BLaER1 (cell line): ENCODE measurements around the gene NDUFB10.
A peak's percentile ranks its signal among the peaks of the same experiment; 100 is the strongest.

Experiments
- H3K27ac ChIP-seq: shearing (Covaris generic); formaldehyde crosslinking; 2 replicates; pipeline ENCODE4 v1.8.1; 2022
- H3K27me3 ChIP-seq: shearing (Covaris generic); formaldehyde crosslinking; 2 replicates; pipeline ENCODE4 v1.8.1; 2022
- H3K36me3 ChIP-seq: shearing (Covaris generic); formaldehyde crosslinking; 2 replicates; pipeline ENCODE4 v1.8.1; 2022
- H3K4me1 ChIP-seq: shearing (Covaris generic); formaldehyde crosslinking; 2 replicates; pipeline ENCODE4 v1.8.1; 2022
- H3K4me2 ChIP-seq: shearing (Covaris generic); formaldehyde crosslinking; 2 replicates; pipeline ENCODE4 v1.8.1; 2022
- H3K4me3 ChIP-seq: shearing (Covaris generic); formaldehyde crosslinking; 2 replicates; pipeline ENCODE4 v1.8.1; 2022
- H3K9ac ChIP-seq: shearing (Covaris generic); formaldehyde crosslinking; 2 replicates; pipeline ENCODE4 v1.8.1; 2022
- H3K9me3 ChIP-seq: shearing (Covaris generic); formaldehyde crosslinking; 2 replicates; pipeline ENCODE4 v1.8.1; 2022
- H4K20me1 ChIP-seq: shearing (Covaris generic); formaldehyde crosslinking; 2 replicates; pipeline ENCODE4 v1.8.1; 2022
- Cebpa-rat ChIP-seq: shearing (Covaris generic); IDR thresholded peaks from 2 replicates; pipeline ENCODE4 v1.8.1; 2022

The NDUFB10 gene

DNA sequence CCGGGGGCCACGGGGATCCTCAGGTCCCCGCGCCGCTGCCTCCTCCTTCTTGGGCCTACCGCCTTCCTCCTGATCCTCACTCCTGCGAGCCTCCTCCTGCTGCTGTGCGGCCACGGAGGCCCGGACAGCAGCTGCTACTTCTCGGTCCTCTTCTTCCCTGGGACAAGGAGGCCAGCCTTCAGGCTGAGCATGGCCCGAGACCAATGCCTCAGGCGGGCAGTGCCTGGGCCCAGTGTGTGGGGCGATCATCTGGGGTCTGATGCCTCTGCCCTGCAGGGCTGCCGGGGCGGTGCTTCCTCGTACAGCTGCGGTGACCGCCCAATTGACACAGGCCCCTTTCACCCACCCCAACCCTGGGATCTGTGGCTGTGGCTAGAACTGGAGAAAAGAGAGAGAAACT is 41.7 kb downstream of the NDUFB10 start:
- Histone ChIP-seq H3K27me3 (no peaks in the 10 kb centered on the region), H3K4me1 (peaks cover 29% of the 10 kb centered on the region), H3K4me2 (no peak overlapping the region), H3K9me3 (no peaks in the 10 kb centered on the region), H3K36me3 (peaks cover 85% of the 10 kb centered on the region), H3K27ac (no peak overlapping the region), H4K20me1 (peaks cover 80% of the 10 kb centered on the region), H3K9ac (no peak overlapping the region), H3K4me3 (no peak overlapping the region)
- TF ChIP-seq Cebpa-rat = no peak

DNA sequence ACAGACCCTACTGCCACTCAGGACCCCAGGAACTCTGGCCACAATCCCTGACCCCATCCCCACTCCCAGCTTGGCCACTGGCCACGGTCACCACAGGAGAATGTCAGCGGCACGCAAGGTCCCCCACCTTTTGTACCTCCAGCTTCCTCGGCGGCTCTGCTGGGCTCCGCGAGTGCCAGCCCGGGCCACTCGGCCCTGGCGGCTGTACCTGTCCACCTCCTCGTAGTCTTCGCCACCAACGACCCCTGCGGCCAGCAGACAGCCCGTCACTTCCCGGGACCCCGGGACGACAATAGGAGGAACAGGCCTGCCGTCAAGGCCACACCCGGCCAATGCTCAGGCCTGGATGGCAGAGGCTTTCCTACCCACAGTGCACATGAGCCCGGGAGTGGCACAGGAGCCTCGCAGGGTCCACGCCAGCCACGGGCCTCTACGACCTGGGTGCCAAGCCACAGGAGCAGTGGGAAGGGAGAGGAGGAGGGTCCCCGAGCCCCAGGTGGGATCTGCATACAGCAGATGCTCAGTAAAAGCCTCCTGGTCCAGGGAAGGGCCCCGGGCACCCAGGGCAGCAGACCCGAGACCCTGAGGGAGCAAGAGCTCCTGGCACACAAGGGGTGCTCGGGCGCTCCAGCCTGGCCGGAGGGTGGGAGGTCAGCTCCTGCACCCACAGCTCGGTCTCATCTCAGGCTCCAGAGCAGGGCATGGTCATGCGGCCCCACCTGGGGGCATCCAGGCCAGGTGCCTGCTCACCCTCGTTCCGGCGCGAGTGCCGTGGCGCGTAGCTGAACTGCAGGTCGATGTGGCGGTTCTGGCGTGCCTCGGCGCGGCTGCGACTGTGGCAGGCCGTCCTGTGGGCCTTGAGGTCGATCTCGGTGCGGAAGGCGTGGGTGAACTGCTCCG is 42.4 kb downstream of the NDUFB10 start:
- Histone ChIP-seq H3K9ac (no peak overlapping the region), H3K27me3 (no peaks in the 10 kb centered on the region), H3K36me3 (peaks cover 78% of the 10 kb centered on the region), H3K4me1 (peaks cover 35% of the 10 kb centered on the region), H3K4me3 (no peak overlapping the region), H4K20me1 (peaks cover 87% of the 10 kb centered on the region), H3K9me3 (no peaks in the 10 kb centered on the region), H3K4me2 (no peak overlapping the region), H3K27ac (no peak overlapping the region)
- no peak for TF ChIP-seq Cebpa-rat

DNA sequence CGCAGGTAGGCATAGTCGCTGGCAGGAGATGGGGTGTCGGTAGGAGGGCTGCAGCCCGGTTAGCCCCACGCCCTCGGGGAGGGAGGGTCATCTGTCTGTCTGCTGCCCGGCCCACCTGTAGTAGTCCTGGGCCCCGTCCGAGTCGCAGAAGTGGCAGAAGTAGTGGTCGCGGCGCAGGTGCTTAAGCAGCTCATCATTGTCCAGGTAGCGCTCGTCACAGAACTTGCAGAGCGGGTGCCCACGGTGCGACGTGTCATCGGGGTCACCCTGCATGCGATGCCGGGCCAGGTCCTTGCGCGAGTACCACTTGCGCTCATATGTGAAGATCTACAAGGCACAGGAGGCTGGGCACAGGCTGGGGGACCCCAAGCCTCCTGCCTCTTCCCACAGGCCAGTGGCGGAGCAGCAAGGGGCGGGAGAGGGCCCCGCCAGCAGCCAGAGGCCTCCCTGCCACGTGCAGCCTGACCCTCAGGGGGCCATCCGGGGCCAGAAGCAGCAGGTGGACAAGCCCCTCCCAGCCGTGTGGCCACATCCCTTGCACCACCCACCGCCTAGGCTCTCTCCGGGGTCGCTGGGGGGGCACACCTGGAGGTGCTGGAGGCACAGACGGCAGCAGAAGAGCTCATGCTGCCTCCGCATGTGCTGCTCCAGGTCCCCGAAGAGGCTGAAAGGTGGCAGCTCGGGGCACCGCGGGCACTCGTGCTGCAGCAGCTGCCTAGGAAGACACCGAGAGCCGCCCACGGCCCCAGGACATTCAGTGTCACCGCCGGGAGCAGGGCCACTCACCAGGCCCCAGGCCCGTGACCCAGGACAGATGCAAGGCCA is 43.3 kb downstream of the NDUFB10 start:
- H3K4me3 ChIP-seq = no peak overlapping the region
- peaks cover 74% of the 10 kb centered on the region for H3K36me3 ChIP-seq
- H3K4me1 ChIP-seq = peaks cover 44% of the 10 kb centered on the region
- H4K20me1 ChIP-seq = peaks cover 91% of the 10 kb centered on the region
- H3K27me3 ChIP-seq = no peaks in the 10 kb centered on the region
- H3K9me3 ChIP-seq = no peaks in the 10 kb centered on the region
- no peak overlapping the region for H3K27ac ChIP-seq
- TF ChIP-seq Cebpa-rat = no peak
- H3K4me2 ChIP-seq = no peak overlapping the region
- H3K9ac ChIP-seq = no peak overlapping the region

DNA sequence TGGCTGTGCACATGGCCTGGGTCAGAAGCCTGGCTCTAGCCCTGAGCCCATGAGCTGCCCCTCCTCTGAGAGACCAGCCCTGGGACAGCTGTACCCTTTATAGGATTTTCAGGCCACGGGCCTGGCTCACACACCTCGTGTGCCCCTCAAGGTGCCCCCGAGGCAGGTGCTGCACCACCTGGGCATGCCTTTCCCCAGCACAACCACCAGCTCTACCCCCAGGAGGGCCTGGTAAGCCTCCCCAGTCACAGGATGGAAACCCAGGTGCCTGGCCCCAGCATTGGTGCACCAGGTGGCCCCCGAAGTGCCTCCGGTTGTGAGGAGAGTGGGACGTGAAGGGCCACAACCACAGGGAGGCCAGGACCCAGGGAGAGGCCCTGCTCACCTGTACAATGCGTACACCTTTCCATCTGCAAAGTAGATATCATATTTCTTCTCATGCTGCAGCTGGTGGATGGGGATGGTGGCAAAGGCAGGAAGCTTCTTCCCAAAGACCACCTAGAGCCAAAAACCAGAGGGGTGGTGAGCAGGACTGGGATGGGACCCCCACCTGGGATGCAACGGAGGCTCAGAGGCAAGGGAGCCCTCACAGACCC is 44.0 kb downstream of the NDUFB10 start:
- Histone ChIP-seq H3K9me3 (no peaks in the 10 kb centered on the region), H4K20me1 (peaks cover 92% of the 10 kb centered on the region), H3K4me2 (peak overlapping the region; percentile 97; the same call in 1 of the 2 replicates), H3K27me3 (no peaks in the 10 kb centered on the region), H3K4me1 (peaks cover 52% of the 10 kb centered on the region), H3K27ac (no peak overlapping the region), H3K4me3 (no peak overlapping the region), H3K36me3 (peaks cover 72% of the 10 kb centered on the region), H3K9ac (no peak overlapping the region)
- no peak for TF ChIP-seq Cebpa-rat

DNA sequence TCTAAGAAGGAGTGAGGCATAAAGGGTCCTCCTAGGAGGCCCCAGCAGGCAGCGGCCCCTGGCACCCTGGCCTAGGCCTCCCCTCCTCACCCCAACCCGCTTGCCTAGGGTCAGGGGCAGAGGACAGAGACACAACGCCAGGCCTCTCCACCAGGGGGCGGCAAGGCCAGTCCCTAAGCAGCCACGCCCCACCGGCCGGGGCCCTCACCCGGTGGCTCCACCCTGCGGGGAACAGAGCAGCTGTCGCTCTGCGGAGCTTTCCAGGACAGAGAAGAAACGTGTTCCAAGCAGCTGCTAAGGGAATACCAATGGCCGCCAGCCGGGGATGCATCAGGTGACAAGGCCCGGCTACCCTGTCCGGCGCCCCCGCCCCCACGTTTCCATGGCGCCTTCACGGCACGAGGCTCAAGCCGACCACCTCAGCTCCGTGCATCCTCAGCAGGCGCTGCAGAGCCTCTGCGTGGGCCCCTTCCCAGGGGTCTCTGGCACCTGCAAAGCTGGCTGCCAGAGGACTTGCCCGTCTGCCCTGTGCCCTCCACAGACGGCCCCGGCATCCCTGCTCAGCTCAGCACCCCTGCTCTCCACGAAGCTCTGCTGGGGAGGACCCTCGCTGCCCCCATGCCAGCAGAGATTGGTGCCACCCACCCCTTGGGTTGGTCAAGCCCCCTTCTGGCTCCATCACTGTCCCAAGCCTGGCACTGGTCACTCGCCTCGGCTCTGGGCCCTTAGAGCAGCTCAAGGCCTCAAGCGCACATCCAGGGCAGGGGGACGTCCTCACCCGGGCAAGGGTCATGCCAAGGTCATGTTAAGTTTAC is 44.7 kb downstream of the NDUFB10 start:
- Histone ChIP-seq H3K36me3 (peaks cover 64% of the 10 kb centered on the region), H3K4me2 (peak overlapping the region; percentile 97), H3K4me1 (peaks cover 55% of the 10 kb centered on the region), H3K27ac (0 out of 2 replicates have a peak overlapping the region, but pooled peaks have one; percentile 71), H3K9me3 (no peaks in the 10 kb centered on the region), H3K9ac (peak overlapping the region; percentile 65), H3K27me3 (no peaks in the 10 kb centered on the region), H3K4me3 (no peak overlapping the region), H4K20me1 (peaks cover 98% of the 10 kb centered on the region)
- no peak for TF ChIP-seq Cebpa-rat

DNA sequence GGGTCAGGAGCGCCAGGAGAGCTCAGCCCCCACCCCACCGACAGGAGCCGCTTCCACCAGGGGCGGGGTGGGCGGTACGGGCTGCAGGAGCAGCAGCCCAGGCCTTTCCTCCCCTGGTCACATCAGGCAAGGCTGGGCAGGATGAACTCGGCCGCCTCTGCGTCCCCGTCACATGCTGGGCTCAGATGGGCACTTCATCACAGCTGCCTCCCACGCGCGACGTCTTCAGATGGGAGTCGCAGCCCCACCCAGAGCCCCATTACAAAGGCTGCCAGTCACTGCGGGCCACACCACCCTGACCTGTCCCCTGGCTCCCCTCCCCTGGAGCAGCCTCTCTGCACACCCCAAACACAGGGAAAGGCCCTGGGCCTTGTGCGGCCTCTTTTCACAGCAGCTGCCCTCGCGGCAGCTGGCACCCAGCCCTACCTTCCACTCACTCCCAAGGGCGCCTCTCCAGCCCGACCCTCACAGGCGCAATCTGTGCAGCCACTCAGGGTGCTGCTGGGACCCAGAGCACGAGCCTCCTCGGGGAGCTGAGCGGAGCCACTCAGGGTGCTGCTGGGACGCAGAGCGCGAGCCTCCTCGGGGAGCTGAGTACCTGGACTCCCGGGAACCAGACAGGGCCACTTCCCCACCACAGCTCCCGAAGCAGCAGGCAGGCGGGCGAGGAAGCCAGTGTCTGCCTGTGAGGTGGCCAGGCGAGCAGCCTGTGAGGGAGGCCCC is 45.6 kb downstream of the NDUFB10 start:
- TF ChIP-seq Cebpa-rat = no peak
- Histone ChIP-seq H3K27me3 (no peaks in the 10 kb centered on the region), H3K9ac (peak overlapping the region; percentile 65), H3K4me3 (peak overlapping the region; percentile 46), H3K4me1 (peaks cover 55% of the 10 kb centered on the region), H3K4me2 (peak overlapping the region; percentile 97), H3K27ac (peak overlapping the region; percentile 71), H4K20me1 (peaks cover 93% of the 10 kb centered on the region), H3K36me3 (peaks cover 55% of the 10 kb centered on the region), H3K9me3 (no peaks in the 10 kb centered on the region)

DNA sequence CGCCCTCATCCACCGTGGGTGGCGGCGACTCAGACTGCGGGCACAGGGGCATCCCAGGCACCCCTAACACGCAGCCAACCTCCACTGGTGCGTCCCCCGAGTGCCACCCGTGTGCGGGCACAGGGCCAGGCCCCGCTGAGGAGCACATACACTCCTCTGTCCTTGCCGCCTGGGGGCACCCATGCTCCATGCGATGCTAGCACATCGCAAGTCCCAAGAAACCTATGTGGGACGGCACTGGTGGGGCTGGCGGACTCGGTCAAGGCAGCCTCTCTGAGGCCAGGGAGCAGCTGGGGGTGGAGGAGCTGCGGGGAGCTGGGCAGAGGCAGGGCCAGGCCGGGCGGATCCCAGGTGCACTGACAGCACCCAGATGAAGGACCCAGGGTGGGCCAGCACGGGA is 46.3 kb downstream of the NDUFB10 start:
- Histone ChIP-seq H3K27ac (peak overlapping the region; percentile 71), H4K20me1 (peaks cover 88% of the 10 kb centered on the region), H3K4me3 (peak overlapping the region; percentile 46), H3K36me3 (peaks cover 48% of the 10 kb centered on the region), H3K9me3 (no peaks in the 10 kb centered on the region), H3K27me3 (no peaks in the 10 kb centered on the region), H3K4me2 (peak overlapping the region; percentile 97), H3K4me1 (peaks cover 62% of the 10 kb centered on the region), H3K9ac (peak overlapping the region; percentile 65)
- no peak for TF ChIP-seq Cebpa-rat

DNA sequence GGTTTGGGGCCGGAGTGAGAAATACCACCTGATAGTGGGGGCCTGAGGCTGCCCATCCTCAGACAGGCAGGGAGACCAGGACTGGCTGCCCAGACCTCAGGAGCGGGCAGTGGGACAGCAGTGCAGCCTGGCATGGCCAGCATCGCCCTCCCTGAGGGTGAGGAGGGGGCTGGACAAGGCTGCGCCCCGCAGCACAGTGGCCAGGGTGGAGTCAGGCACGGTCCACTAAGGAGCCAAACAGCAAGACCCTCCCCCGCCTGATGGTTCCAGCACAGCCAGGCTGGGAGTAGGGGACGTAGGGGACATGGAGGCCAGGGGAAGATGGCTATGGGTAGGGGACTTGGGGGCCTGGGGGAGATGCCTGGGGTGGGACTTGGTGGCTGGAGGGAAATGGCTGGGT is 47.0 kb downstream of the NDUFB10 start:
- Histone ChIP-seq H3K9me3 (no peaks in the 10 kb centered on the region), H3K36me3 (peaks cover 42% of the 10 kb centered on the region), H4K20me1 (peaks cover 82% of the 10 kb centered on the region), H3K4me2 (peak overlapping the region; percentile 97), H3K9ac (peak overlapping the region; percentile 94), H3K4me1 (peaks cover 65% of the 10 kb centered on the region), H3K27ac (peak overlapping the region; percentile 71), H3K4me3 (no peak overlapping the region), H3K27me3 (no peaks in the 10 kb centered on the region)
- TF ChIP-seq Cebpa-rat = no peak
